SHP77 treated with DMSO at 0.1 percent for 48 hours (cell line): ENCODE results near the gene PRDM16.

Experiments used
- DNase-seq: peaks from one replicate; lab custom pipeline; 2025; lab: John Stamatoyannopoulos, UW

Gene PRDM16

GRCh38 chr1:3207217-3207848, 138.3 kb downstream of the PRDM16 start:
- DNase-seq: no peak

- DNase-seq: no peak
These were observed 139.8 kb downstream of the PRDM16 start for GRCh38 chr1:3208819-3209200.

- no peak for DNase-seq
These were observed 140.2 kb downstream of the PRDM16 start for GRCh38 chr1:3209201-3209600.

GRCh38 chr1:3211582-3212375, 142.8 kb downstream of the PRDM16 start:
- DNase-seq: no peak

GRCh38 chr1:3212453-3213355, 143.7 kb downstream of the PRDM16 start:
- DNase-seq: no peak

- no peak for DNase-seq
These were observed 144.7 kb downstream of the PRDM16 start for GRCh38 chr1:3213730-3214129.

GRCh38 chr1:3215198-3216014, 146.4 kb downstream of the PRDM16 start:
- no peak for DNase-seq

GRCh38 chr1:3216015-3216391, 147.0 kb downstream of the PRDM16 start:
- no peak for DNase-seq

GRCh38 chr1:3217181-3217641, 148.2 kb downstream of the PRDM16 start:
- no peak for DNase-seq

- DNase-seq: no peak
These were observed 149.1 kb downstream of the PRDM16 start for GRCh38 chr1:3217979-3218679.

GRCh38 chr1:3219005-3219790, 150.2 kb downstream of the PRDM16 start:
- DNase-seq: no peak

- no peak for DNase-seq
These were observed 150.9 kb downstream of the PRDM16 start for GRCh38 chr1:3219791-3220467.

GRCh38 chr1:3221112-3222041, 152.4 kb downstream of the PRDM16 start:
- DNase-seq: no peak

- DNase-seq: no peak
These were observed 153.2 kb downstream of the PRDM16 start for GRCh38 chr1:3222042-3222692.

GRCh38 chr1:3225661-3226060, 156.7 kb downstream of the PRDM16 start:
- no peak for DNase-seq

GRCh38 chr1:3226191-3226590, 157.2 kb downstream of the PRDM16 start:
- no peak for DNase-seq

GRCh38 chr1:3226701-3227350, 157.8 kb downstream of the PRDM16 start:
- no peak for DNase-seq

GRCh38 chr1:3227351-3227704, 158.3 kb downstream of the PRDM16 start:
- DNase-seq: no peak
